IMR-90 (cell line): ENCODE measurements around the gene STAT6. TPM values are rescaled to one million over a fixed set of nuclear protein-coding genes. Genes with fewer than 3 reads are reported as not detected.

ENCODE experiments used
- ATAC-seq: fragments of 200-7000 bp; cut with Tn5 transposase; 2 replicates; pipeline ENCODE4 v1.9.1; 2020; ENCODE audit warnings: low read depth, mild to moderate bottlenecking, moderate library complexity
- BruUV-seq: library from RNA; stranded (reverse); fragments of 400-500 nt; replicated peaks from 2 replicates; lab custom pipeline; 2021; lab: Mats Ljungman, UMichigan
- CTCF ChIA-PET: fragments of 300-600 bp; formaldehyde crosslinking; extraction: SDS; loops from one replicate; lab custom pipeline; 2021; ENCODE audit warnings: antibody characterized with exemption; lab: Yijun Ruan, JAX
- POLR2A ChIA-PET: fragments of 300-600 bp; sonication (Branson Sonifier 250); formaldehyde crosslinking; loops from one replicate; lab custom pipeline; 2022; ENCODE audit warnings: antibody characterized with exemption; ENCODE audit not compliant: unreplicated experiment; lab: Charles Lee
- DNase-seq: peaks from one replicate; pipeline ENCODE4 v3.0.0; 2013
- H2AFZ ChIP-seq: replicated peaks from 2 replicates; pipeline ENCODE3; 2013; ENCODE audit warnings: low read length, mild to moderate bottlenecking; ENCODE audit not compliant: poor library complexity
- H2AK5ac ChIP-seq: 2 replicates; pipeline ENCODE4 v1.6.1; 2013; ENCODE audit warnings: low read depth, low read length, inconsistent platforms
- H2AK9ac ChIP-seq: replicated peaks from 2 replicates; pipeline ENCODE3; 2013; ENCODE audit warnings: mild to moderate bottlenecking, low read depth, low read length, moderate library complexity; ENCODE audit not compliant: poor library complexity
- H2BK120ac ChIP-seq: 2 replicates; pipeline ENCODE4 v1.6.1; 2013; ENCODE audit warnings: low read depth, low read length, inconsistent platforms
- H2BK15ac ChIP-seq: 3 replicates; pipeline ENCODE4 v1.6.1; 2013; ENCODE audit warnings: low read depth, low read length, inconsistent platforms
- H2BK20ac ChIP-seq: 2 replicates; pipeline ENCODE4 v1.6.1; 2013; ENCODE audit warnings: low read depth, mild to moderate bottlenecking, inconsistent platforms, low read length, moderate library complexity
- H2BK5ac ChIP-seq: 2 replicates; pipeline ENCODE4 v1.6.1; 2013; ENCODE audit warnings: mild to moderate bottlenecking, low read depth, low read length, inconsistent platforms; ENCODE audit not compliant: poor library complexity, severe bottlenecking
- H3K14ac ChIP-seq: replicated peaks from 2 replicates; pipeline ENCODE4 v1.6.1; 2013; ENCODE audit warnings: low read depth, low read length, inconsistent platforms
- H3K18ac ChIP-seq: 2 replicates; pipeline ENCODE4 v1.6.1; 2013; ENCODE audit warnings: low read depth, low read length, control low read depth
- H3K23ac ChIP-seq: 2 replicates; pipeline ENCODE4 v1.6.1; 2013; ENCODE audit warnings: low read depth, low read length, inconsistent platforms
- H3K27ac ChIP-seq: 2 replicates; pipeline ENCODE4 v1.5.1; 2013; ENCODE audit warnings: mild to moderate bottlenecking, control low read depth, low read length; ENCODE audit not compliant: insufficient read depth
- H3K27me3 ChIP-seq: 2 replicates; pipeline ENCODE4 v1.6.1; 2013; ENCODE audit warnings: low read length; ENCODE audit not compliant: control insufficient read depth, insufficient read depth
- H3K36me3 ChIP-seq: 2 replicates; pipeline ENCODE4 v1.6.1; 2013; ENCODE audit warnings: low read length, mixed read lengths; ENCODE audit not compliant: control insufficient read depth, insufficient read depth
- H3K4ac ChIP-seq: 2 replicates; pipeline ENCODE4 v1.6.1; 2013; ENCODE audit warnings: low read depth, low read length, inconsistent platforms
- H3K4me1 ChIP-seq: 2 replicates; pipeline ENCODE4 v1.6.1; 2013; ENCODE audit warnings: low read length, mixed read lengths; ENCODE audit not compliant: control insufficient read depth, insufficient read depth
- H3K4me2 ChIP-seq: 2 replicates; pipeline ENCODE4 v1.6.1; 2013; ENCODE audit warnings: low read depth, mild to moderate bottlenecking, control low read depth, low read length, moderate library complexity
- H3K4me3 ChIP-seq: 2 replicates; pipeline ENCODE4 v1.5.1; 2013; ENCODE audit warnings: low read depth, mild to moderate bottlenecking, control low read depth, low read length, moderate library complexity; ENCODE audit not compliant: insufficient read depth
- H3K56ac ChIP-seq: 2 replicates; pipeline ENCODE4 v1.6.1; 2013; ENCODE audit warnings: low read length, inconsistent platforms; ENCODE audit not compliant: insufficient read depth; ENCODE audit errors: extremely low read depth
- H3K79me1 ChIP-seq, 2 experiments: 2 replicates each; pipeline ENCODE4 v1.6.1; 2013; ENCODE audit warnings: low read length in 2 of 2, inconsistent platforms in 1 of 2, low read depth in 1 of 2
- H3K9ac ChIP-seq: 2 replicates; pipeline ENCODE4 v1.6.1; 2013; ENCODE audit warnings: low read depth, low read length, control low read depth
- H3K9me1 ChIP-seq: 2 replicates; pipeline ENCODE4 v1.6.1; 2013; ENCODE audit warnings: low read length, inconsistent platforms; ENCODE audit not compliant: insufficient read depth
- H3K9me3 ChIP-seq: 2 replicates; pipeline ENCODE4 v1.6.1; 2013; ENCODE audit warnings: low read length; ENCODE audit not compliant: control insufficient read depth, insufficient read depth
- H4K20me1 ChIP-seq: 2 replicates; pipeline ENCODE4 v1.6.1; 2013; ENCODE audit warnings: low read length, inconsistent platforms; ENCODE audit not compliant: insufficient read depth
- H4K5ac ChIP-seq: 2 replicates; pipeline ENCODE4 v1.6.1; 2013; ENCODE audit warnings: mild to moderate bottlenecking, low read depth, low read length, control low read depth
- H4K8ac ChIP-seq, 2 experiments: 2 replicates each; pipeline ENCODE4 v1.6.1; 2013; ENCODE audit warnings: low read depth in 2 of 2, low read length in 2 of 2, control low read depth in 1 of 2, inconsistent platforms in 1 of 2
- H4K91ac ChIP-seq: 2 replicates; pipeline ENCODE4 v1.6.1; 2013; ENCODE audit warnings: low read depth, low read length, inconsistent platforms; ENCODE audit not compliant: insufficient read depth
- BHLHE40 ChIP-seq: fragments of 150-350 bp; IDR thresholded peaks from 2 replicates; pipeline ENCODE4 v1.6.1; 2016; ENCODE audit warnings: mild to moderate bottlenecking, low read depth, low read length
- CEBPB ChIP-seq: IDR thresholded peaks from 2 replicates; pipeline ENCODE4 v1.6.1; 2012; ENCODE audit warnings: low read depth, low read length, improper control_type of control experiment
- CHD1 ChIP-seq: IDR thresholded peaks from 2 replicates; pipeline ENCODE4 v1.6.1; 2012; ENCODE audit warnings: low read depth, low read length, improper control_type of control experiment
- ELK1 ChIP-seq: fragments of 150-350 bp; IDR thresholded peaks from 2 replicates; pipeline ENCODE4 v1.6.1; 2016; ENCODE audit warnings: low read depth, mild to moderate bottlenecking, low read length, moderate library complexity, borderline replicate concordance
- FOS ChIP-seq: fragments of 150-350 bp; IDR thresholded peaks from 2 replicates; pipeline ENCODE4 v1.6.1; 2016; ENCODE audit warnings: low read depth, low read length
- MAFK ChIP-seq: IDR thresholded peaks from 2 replicates; pipeline ENCODE4 v1.6.1; 2012; ENCODE audit warnings: low read depth, low read length, improper control_type of control experiment
- MAZ ChIP-seq: IDR thresholded peaks from 2 replicates; pipeline ENCODE4 v1.6.1; 2012; ENCODE audit warnings: low read depth, mild to moderate bottlenecking, low read length, improper control_type of control experiment, moderate library complexity, borderline replicate concordance
- MXI1 ChIP-seq: IDR thresholded peaks from 2 replicates; pipeline ENCODE4 v1.6.1; 2012; ENCODE audit warnings: low read depth, mild to moderate bottlenecking, low read length, moderate library complexity, borderline replicate concordance
- NFE2L2 ChIP-seq: fragments of 150-350 bp; IDR thresholded peaks from 2 replicates; pipeline ENCODE4 v1.6.1; 2016; ENCODE audit warnings: low read depth, mild to moderate bottlenecking, low read length
- POLR2A ChIP-seq: IDR thresholded peaks from 2 replicates; pipeline ENCODE4 v1.6.1; 2012; ENCODE audit warnings: mild to moderate bottlenecking, low read depth, low read length
- RFX5 ChIP-seq: IDR thresholded peaks from 2 replicates; pipeline ENCODE4 v1.8.0; 2012; ENCODE audit warnings: low read depth, mild to moderate bottlenecking, low read length, moderate library complexity
- SMC3 ChIP-seq: fragments of 150-350 bp; IDR thresholded peaks from 2 replicates; pipeline ENCODE4 v1.6.1; 2016; ENCODE audit warnings: low read depth, mild to moderate bottlenecking, antibody characterized with exemption, low read length, moderate library complexity
- WGBS, 2 experiments: methylation state at CpG; one replicate each; pipeline versions ENCODE4 v1.1.5 to v1.1.7; 2013; ENCODE audit warnings: missing lambda C conversion rate in 2 of 2; ENCODE audit not compliant: insufficient read length in 1 of 2; ENCODE audit errors: extremely low coverage in 2 of 2; 5-methylcytosine and 5-hydroxymethylcytosine counted together
- dilution Hi-C: fragments of 300-500 bp; cut with HindIII; formaldehyde crosslinking; loops from one replicate; pipeline ENCODE4 v1.14.3; 2018; ENCODE audit warnings: low sequenced_read_pairs; ENCODE audit not compliant: unreplicated experiment
- in situ Hi-C: fragments of 300-500 bp; cut with MboI; formaldehyde crosslinking; loops from 3 replicates; pipeline ENCODE4 v1.14.3; 2019; ENCODE audit warnings: low sequenced_read_pairs, inconsistent platforms, mixed read lengths
- intact Hi-C: fragments of 100-400 bp; cut with micrococcal nuclease; formaldehyde crosslinking; loops from 2 replicates; pipeline ENCODE4 v1.10.0; 2022
- polyA plus RNA-seq, 3 experiments: library from polyadenylated mRNA; depleted of rRNA; stranded (reverse); fragments of >200 nt; gene quantifications; 2 replicates each; pipeline ENCODE4 v1.2.3, GENCODE V29; 2012; ENCODE audit warnings: low replicate concordance in 1 of 3
- total RNA-seq: library from RNA; depleted of rRNA; stranded (reverse); fragments of >200 nt; gene quantifications from 2 replicates; pipeline ENCODE4 v1.2.3, GENCODE V29; 2012

Gene STAT6
- total and polyA plus RNA-seq, 2 of the 4 experiments (the other 2 are of a cell fraction) = 43.4 to 96.9 TPM

GRCh38 chr12:57131896-57132744 is 21.0 kb upstream of the STAT6 start:
- no peak overlapping the region for H2AFZ ChIP-seq
- 23% methylated on average over 3 of the region's 9 CpGs; no CpG with 5 or more reads in 1 of the 2 experiments for WGBS, 2 experiments
- H3K14ac ChIP-seq = peak overlapping the region; percentile 94
- intact Hi-C loops (no loop called here), dilution Hi-C loops (no loop called here), in situ Hi-C loops (no loop called here)
- peak overlapping the region; percentile 96 for H3K4me2 ChIP-seq
- peak overlapping the region; percentile 89 for H3K23ac ChIP-seq
- DNase-seq (no peak), ATAC-seq (no peak)
- peaks cover 46% of the 10 kb centered on the region for H3K4me1 ChIP-seq
- peak overlapping the region; percentile 61; the same call in 1 of the 3 replicates for H2BK15ac ChIP-seq
- peak overlapping the region in 1 of 2 experiments; percentile 52; a peak in 2 of 4 replicates for H4K8ac ChIP-seq
- H4K5ac ChIP-seq = no peak overlapping the region; the same call in 1 of the 2 replicates
- H3K18ac ChIP-seq = peak overlapping the region; percentile 1; the same call in 1 of the 2 replicates
- H2AK9ac ChIP-seq = peak overlapping the region; percentile 60
- no peaks in the 10 kb centered on the region for H3K9me3 ChIP-seq
- no peaks in the 10 kb centered on the region for H3K27me3 ChIP-seq
- H2BK5ac ChIP-seq = peak overlapping the region; percentile 50
- peak overlapping the region; percentile 88 for H2AK5ac ChIP-seq
- H3K4ac ChIP-seq = peak overlapping the region; percentile 75
- peaks cover 20% of the 10 kb centered on the region; the same call in 1 of the 2 replicates for H3K36me3 ChIP-seq
- H2BK120ac ChIP-seq = peak overlapping the region; percentile 42
- peak overlapping the region; percentile 78; the same call in 1 of the 2 replicates for H3K56ac ChIP-seq
- H4K91ac ChIP-seq = peak overlapping the region; percentile 36
- H3K79me1 ChIP-seq = peaks cover 30 to 74% of the 10 kb centered on the region in 2 experiments; a peak in 3 of 4 replicates
- ChIA-PET CTCF (interaction anchor here (0.8 to 0.9 kb wide), 2 partner anchors 8 to 12 kb away, joined by 3 read pairs; no protein-coding TSS in a partner anchor), POLR2A (interaction anchor here (0.6 kb wide), 1 partner anchor 43 kb away, joined by 3 read pairs; the partner anchor contains the start of gene NAB2)
- H4K20me1 ChIP-seq = peaks cover 71% of the 10 kb centered on the region
- no TSS peak for BruUV-seq
- H2BK20ac ChIP-seq = 0 out of 2 replicates have a peak overlapping the region, but pooled peaks have one; percentile 42
- H3K9ac ChIP-seq = peak overlapping the region; percentile 99
- TF ChIP-seq RFX5 (no peak), NFE2L2 (no peak), CEBPB (no peak), BHLHE40 (no peak), POLR2A (no peak), CHD1 (no peak), FOS (no peak), MAZ (no peak), SMC3 (no peak), MXI1 (no peak), MAFK (no peak), ELK1 (no peak)
- H3K27ac ChIP-seq = peak overlapping the region; percentile 75
- peaks cover 25% of the 10 kb centered on the region for H3K9me1 ChIP-seq
- H3K4me3 ChIP-seq = no peak overlapping the region
